Epidermal melanocyte (primary cell): ENCODE data around the gene NFATC2.

Experiments used
- DNase-seq: peaks from one replicate; pipeline ENCODE4 v3.0.0; 2011; ENCODE audit warnings: low spot score; ENCODE audit not compliant: insufficient read length

Gene NFATC2

GRCh38 chr20:51516855-51517254 lies 25.7 kb downstream of the NFATC2 start:
- no peak for DNase-seq

GRCh38 chr20:51514836-51515235 lies 27.7 kb downstream of the NFATC2 start:
- no peak for DNase-seq

- DNase-seq = no peak
Measured at GRCh38 chr20:51514249-51514648, 28.3 kb downstream of the NFATC2 start.

- no peak for DNase-seq
Measured at GRCh38 chr20:51513545-51513944, 29.0 kb downstream of the NFATC2 start.

GRCh38 chr20:51512645-51513044 lies 29.9 kb downstream of the NFATC2 start:
- DNase-seq = no peak

GRCh38 chr20:51511861-51512619 lies 30.5 kb downstream of the NFATC2 start:
- DNase-seq = no peak

GRCh38 chr20:51510936-51511605 lies 31.4 kb downstream of the NFATC2 start:
- DNase-seq = no peak

- DNase-seq = peak; percentile 58
Measured at GRCh38 chr20:51510169-51510568, 32.4 kb downstream of the NFATC2 start.

GRCh38 chr20:51509208-51509607 lies 33.3 kb downstream of the NFATC2 start:
- DNase-seq = no peak

- DNase-seq = no peak
Measured at GRCh38 chr20:51508780-51509179, 33.7 kb downstream of the NFATC2 start.

GRCh38 chr20:51508158-51508557 lies 34.4 kb downstream of the NFATC2 start:
- DNase-seq = no peak

GRCh38 chr20:51507216-51508036 lies 35.1 kb downstream of the NFATC2 start:
- no peak for DNase-seq

- DNase-seq = no peak
Measured at GRCh38 chr20:51506527-51507215, 35.8 kb downstream of the NFATC2 start.

GRCh38 chr20:51505566-51505965 lies 37.0 kb downstream of the NFATC2 start:
- DNase-seq = no peak

GRCh38 chr20:51503376-51503775 lies 39.1 kb downstream of the NFATC2 start:
- DNase-seq = no peak

GRCh38 chr20:51500936-51501335 lies 41.6 kb downstream of the NFATC2 start:
- no peak for DNase-seq

GRCh38 chr20:51500311-51500710 lies 42.2 kb downstream of the NFATC2 start:
- DNase-seq = no peak

- no peak for DNase-seq
Measured at GRCh38 chr20:51498765-51499540, 43.6 kb downstream of the NFATC2 start.

- DNase-seq = peak; percentile 92
Measured at GRCh38 chr20:51497542-51498467, 44.7 kb downstream of the NFATC2 start.

- no peak for DNase-seq
Measured at GRCh38 chr20:51496964-51497363, 45.6 kb downstream of the NFATC2 start.
